GM18502 (cell line): ENCODE data around the gene DNAJC24.
"Not testable (repeated sequence)": the region's sequence is repeated elsewhere in the genome, so short reads cannot be mapped to it uniquely, and the experiment has no call there.

Experiments used
- ATAC-seq: cut with Tn5 transposase; IDR thresholded peaks from one replicate; pipeline ENCODE4 v1.9.1; 2021; ENCODE audit warnings: mild to moderate bottlenecking; ENCODE audit not compliant: unreplicated experiment, poor library complexity

DNAJC24 gene, protein sequence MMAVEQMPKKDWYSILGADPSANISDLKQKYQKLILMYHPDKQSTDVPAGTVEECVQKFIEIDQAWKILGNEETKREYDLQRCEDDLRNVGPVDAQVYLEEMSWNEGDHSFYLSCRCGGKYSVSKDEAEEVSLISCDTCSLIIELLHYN

DNA sequence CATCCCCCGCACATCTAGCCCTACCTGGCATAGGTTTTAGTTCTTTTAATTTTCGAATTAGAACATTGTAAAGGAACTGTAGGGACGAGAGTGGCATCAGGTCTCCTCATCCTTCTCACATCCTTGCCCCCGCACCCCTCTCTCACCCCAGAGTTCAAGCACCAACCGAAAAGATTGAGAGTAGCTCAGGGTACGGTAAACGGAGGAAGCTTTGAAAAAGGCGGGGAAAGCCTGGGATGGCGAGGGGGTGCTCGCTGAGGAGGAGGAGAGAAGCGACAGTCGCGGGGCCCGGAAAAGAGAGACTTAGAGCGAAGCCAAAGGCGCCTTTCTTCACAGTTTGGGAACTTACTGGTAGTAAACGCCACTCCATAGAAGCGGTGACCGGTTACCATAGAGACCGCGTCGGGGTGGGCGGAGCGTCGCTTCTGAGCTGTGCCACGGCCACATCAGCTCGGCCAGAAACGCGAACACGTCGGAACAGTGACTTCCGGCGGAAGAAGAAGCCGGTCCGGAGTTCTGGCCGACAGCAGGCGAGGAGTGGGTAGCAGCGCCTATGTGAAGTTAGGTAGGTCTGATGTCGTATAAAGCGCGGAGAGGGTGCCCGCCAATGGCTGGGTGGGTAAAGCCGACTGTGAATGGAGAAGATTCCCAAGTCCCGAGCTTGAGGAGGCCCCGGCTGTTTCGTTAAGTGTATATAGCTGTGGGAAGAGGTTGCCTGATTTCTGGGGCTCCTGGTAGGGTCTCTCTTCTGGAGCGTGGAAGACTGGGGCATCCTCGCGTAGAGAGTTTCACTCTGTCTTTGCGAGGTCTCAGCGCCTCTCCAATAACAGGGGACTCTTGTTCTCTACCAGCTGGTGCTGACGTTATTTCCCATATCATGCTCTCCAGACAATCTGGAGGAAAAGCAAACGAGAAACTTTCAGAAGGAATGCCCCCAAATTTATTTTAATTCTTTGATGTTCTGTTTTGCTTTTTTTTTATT, at the start of gene DNAJC24, which contains the start of gene DCDC1:
Gene DNAJC24 (plus strand): TSS at position 513 of the 982 bp plus-strand sequence. CDS start 889 bp downstream, outside the sequence.
Gene DCDC1 (minus strand): TSS at position 392 of the 982 bp plus-strand sequence. CDS start 41,459 bp downstream, outside the sequence.
- ATAC-seq = peak; percentile 99

DNA sequence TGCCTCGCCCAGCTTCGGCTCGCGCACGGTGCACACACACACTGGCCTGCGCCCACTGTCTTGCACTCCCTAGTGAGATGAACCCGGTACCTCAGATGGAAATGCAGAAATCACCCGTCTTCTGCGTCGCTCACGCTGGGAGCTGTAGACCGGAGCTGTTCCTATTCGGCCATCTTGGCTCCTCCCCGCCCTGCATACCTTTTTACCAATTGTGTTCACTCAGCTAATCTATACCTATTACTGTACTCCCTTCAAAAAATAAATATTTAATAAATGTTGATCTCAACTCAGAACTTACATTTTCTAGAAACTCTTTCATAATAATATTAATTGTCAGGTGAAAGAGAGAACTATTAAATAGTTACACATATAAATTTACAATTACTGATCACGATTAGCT, 48.2 kb upstream of the DNAJC24 start:
- ATAC-seq = not testable (repeated sequence)

DNA sequence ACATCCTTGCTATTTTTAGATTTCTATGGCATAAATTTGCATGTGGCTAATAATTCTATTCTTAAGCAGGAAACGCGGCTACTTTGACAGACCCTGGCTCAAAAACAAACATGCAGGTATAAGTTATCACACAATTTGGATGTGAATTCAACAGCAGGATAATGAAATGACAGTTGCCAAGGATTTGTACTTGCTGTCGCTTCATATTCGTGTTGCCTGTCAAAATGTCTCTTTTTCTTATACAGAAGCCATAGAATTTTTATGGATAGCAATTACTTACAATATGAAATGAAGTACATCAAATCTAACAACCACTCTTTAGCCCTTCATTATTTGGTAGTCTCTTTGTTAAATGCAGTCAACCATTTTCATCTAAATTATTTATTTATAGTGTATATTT, 46.5 kb upstream of the DNAJC24 start:
- ATAC-seq = no peak

DNA sequence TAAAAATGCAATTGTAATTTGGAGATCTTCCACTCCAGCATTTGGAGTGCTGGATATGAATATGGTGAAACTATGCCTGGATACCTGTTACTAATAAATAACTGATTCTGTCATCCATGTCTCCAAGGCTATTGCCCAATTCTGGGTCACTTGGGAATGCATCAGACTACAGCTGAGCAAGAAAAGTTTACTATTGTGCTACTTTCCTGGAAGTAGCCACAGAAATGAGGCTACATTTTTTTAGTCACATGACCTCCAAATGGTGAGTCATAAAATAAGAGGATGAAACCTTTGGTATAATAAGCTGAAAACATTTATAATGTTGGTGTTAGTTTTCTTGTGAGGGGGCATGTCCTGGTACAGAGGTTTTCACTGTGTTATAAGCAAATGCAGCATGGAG, 44.5 kb upstream of the DNAJC24 start:
- ATAC-seq = no peak

DNA sequence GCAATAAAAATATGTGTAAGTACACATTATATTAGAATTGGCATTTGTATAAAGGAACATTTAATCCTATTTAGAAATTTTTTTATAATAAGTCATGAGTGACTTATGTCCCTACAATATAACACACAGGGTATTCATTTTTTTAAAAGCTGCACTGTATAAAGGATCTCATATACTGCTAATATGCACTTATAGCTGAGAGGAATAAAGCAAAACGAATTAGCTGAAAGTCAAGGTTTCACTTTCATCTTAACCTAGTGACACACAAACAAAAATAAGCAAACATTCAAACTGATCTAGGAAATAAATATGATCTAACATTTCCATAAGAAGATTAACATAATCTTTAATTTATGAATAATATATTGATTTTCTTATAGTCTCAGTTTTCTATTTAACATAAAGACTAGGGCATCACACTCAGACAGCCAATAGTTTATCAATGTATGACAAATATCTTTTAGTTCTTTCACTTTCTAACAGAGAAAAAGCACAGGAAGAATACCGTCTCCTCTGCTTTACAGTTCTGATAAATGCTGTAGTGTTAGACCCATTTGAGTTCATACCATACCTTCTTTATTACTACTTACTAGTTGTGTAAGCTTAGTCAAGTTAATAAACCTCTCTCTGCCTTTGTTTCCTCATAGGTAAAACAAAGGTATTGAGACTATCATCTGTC, 43.1 kb upstream of the DNAJC24 start:
- ATAC-seq = peak; percentile 45

DNA sequence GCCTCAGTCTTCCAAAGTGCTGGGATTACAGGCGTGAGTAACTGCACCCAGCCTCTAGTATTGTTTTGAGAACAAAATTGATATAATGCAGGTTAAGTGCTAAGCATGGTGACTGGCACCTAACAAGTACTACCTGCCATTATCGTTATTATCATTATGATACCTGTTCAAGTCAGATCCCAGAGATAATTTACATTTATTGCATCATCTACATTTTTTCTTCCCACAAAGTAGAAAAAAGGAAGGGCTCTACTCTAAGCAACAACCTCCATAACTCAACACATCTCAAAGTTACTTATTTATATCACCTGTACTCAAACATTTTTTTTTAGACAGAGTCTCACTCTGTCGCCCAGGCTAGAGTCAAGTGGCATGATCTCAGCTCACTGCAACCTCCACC, 42.2 kb upstream of the DNAJC24 start:
- ATAC-seq = no peak

DNA sequence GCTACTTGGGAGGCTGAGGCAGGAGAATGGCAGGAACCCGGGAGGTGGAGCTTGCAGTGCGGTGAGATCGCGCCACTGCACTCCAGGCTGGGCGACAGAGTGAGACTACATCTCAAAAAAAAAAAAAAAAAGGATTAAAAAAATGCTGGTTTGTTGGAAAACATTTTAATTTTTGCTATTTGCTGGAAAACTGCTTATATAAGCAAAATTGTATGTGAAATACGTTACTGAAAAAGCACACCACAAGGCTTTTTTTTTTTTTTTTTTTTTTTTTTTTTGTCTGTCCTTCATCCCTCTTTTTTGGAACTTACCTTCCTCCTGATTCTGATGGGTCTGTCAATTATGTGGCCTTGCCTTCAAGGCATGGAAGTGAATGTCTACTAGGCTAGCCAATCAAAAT, 41.0 kb upstream of the DNAJC24 start:
- ATAC-seq = no peak

DNA sequence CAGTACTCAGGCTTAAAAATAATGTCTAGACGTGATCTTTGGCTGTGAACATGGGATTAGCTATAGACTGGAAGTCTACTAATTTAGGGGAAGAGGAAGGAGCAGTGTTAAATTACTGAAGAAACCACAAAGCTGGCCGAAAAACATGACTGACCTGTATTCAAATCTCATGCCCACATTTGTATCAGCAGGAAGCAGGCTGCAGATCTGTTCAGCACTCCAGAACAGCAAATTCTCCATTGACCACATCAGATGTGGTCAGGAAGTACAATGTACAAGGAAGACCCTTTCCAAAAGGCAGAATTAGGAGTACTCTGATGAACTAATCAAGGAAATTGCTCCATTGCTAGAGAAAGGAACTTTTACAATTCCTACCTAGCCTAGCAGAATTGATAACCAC, 31.9 kb upstream of the DNAJC24 start:
- no peak for ATAC-seq

DNA sequence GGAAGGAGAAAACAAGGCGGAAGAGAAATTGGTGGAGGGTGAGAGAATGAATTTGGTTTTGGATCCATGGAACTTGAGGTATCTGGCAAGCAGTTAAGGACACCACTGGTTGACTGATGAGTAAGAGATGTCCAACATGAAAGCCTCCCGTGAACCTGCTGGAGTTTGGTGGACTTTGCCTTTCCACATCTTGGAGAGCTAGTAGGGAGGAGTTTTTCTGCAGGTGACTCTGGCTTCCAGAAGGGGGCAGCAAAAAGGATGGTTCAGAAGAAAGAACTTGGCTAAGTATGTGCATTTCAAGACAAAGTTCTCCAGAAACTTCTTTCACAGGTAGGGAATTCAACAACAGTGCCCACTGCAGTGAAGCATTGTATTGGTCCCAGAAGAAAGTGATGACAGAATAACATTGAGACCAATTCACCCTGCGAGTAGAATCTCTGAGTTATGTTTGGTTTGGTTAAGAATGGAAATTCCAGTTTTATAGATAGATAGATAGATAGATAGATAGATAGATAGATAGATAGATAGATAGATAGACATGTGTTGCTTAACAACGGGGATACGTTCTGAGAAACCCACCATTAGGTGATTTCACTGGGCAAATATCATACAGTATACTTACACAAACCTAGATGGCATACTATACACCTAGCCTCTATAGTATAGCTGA, 28.6 kb upstream of the DNAJC24 start:
- no peak for ATAC-seq

DNA sequence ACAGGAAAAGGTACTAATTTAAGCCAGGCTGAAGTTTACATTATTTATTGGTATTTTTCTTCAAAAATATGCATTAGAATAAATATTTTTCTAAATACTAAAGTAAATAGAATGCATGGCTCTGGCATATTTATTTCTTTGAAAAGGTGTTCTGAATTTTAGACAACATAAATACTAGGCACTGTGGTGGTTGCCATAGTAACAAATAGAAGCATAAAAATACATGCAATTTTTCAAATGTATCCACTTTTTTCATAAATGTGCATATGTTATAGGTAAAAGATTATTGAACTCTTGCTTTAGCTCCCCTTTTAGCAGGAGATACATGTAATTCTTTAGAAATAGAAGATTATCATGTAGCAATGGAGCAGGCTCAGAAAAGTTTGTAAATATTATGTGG, 18.5 kb upstream of the DNAJC24 start:
- no peak for ATAC-seq

DNA sequence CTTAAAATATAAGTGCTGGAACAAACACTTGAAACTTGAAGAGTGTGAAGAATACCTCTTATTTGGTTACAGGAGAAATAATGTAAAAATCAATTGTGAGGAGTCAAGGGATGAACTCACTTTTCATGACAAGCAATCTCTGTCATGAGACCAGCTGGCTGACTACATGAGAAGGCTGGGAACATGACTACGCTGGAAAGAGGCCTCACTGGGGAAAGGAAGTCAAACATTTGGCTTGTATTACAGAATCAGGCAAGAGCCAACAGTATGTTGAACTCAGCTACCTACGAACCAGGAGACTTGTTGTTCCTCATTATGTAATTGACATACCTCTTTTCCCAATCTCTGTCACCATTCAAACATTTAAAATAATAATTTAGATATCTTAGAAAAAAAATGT, 14.5 kb upstream of the DNAJC24 start:
- no peak for ATAC-seq

DNA sequence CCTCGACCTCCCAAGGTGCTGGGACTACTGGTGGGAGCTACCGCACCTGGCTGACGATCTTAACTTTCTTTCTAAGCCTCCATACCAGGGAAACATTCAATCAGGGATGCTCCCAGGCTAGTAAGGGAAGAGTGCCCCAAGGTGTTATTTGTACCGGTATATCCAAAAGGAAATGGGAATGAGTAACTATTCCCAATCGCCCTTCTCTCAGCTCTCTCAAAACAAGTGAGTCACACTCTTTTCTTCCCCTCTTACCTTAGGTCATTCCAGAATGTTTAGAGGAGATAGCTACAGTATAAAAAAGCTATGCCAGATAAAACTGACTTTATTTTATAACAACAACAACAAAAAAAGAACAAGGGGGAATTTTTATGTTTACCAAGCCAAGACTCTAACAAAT, 13.8 kb upstream of the DNAJC24 start:
- ATAC-seq = no peak

DNA sequence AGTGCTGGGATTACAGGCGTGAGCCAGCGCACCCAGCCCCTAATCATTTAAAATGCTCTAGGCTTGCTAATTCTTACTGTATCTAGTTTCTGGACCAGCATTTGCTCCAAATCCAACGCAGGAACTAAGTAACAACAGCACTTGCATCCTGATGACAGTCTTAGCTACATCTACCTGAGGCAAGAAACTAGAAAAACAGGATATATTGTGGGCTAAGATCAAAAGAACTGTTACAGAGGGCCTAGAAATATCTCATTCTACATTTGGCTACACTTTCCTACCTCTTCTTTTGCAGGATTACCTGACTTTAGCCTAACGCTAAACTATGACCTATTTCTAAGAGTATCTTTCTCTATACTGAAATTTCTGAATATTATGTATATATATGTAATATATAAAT, 7.9 kb upstream of the DNAJC24 start:
- no peak for ATAC-seq

DNA sequence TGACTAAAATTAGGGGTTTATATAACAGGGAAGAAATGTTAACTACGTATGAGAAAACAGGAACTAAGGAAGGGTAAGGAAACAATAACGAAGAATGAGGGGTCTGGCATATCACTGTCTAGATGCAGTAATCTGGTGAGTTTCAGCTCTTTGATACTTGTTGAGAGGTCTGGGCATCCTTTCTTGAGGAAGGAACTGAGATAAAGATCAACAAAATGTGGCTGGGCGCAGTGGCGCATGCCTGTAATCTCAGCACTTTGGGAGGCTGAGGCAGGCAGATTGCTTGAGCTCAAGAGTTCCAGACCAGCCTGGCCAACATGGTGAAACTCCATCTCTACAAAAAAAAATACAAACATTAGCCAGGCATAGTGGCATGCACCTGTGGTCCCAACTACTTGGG, 2.9 kb upstream of the DNAJC24 start:
- no peak for ATAC-seq

DNA sequence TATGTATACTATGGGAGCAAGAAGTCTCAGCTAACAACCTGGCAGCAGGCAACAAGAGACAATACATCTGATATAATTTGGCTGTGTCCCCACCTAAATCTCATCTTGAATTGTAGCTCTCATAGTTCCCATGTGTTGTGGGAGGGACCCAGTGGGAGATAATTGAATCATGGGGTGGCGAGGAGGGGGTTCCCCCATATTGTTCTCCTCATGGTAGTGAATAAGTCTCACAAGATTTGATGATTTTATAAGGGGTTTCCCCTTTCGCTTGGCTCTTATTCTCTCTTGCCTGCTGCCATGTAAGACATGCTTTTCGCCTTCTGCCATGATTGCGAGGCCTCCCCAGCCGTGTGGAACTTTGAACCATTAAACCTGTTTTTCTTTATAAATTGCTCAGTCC, 6.2 kb downstream of the DNAJC24 start:
- ATAC-seq = no peak

DNA sequence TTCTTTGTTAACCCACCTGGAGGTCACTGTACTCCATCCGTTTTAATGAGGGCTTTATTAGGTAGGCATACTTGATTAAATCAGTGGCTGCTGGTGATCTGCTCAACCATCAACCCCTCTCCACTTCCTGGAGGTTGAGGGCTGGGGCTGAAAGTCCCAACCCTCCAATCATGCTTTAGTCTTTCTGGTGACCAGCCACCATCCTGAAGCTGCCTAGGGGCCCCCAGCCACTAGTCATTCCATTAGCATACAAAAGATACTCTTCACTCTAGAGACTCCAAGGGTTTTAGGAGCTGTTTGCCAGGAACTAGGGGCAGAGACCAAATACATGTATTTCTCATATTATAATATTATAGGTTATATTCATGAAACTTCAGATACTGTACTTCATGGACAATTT, 13.5 kb downstream of the DNAJC24 start:
- ATAC-seq = no peak

DNA sequence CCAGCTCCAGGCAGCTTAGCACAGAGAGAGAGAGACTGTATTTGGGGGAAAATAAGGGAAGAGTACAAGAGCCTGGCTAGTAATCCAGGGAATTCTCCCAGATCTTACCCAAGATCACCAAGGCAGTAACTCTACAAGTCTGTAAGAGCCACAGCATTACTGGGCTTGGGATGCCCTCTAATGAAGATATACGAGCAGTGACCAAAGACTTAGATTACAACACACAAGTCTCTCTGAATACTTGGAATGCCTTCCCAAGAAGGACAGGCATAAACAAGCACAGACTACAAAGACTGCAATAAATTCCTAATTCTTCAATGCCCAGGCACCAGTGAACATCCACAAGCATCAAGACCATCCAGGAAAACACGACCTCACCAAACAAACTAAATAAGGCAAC, 17.7 kb downstream of the DNAJC24 start:
- no peak for ATAC-seq

DNA sequence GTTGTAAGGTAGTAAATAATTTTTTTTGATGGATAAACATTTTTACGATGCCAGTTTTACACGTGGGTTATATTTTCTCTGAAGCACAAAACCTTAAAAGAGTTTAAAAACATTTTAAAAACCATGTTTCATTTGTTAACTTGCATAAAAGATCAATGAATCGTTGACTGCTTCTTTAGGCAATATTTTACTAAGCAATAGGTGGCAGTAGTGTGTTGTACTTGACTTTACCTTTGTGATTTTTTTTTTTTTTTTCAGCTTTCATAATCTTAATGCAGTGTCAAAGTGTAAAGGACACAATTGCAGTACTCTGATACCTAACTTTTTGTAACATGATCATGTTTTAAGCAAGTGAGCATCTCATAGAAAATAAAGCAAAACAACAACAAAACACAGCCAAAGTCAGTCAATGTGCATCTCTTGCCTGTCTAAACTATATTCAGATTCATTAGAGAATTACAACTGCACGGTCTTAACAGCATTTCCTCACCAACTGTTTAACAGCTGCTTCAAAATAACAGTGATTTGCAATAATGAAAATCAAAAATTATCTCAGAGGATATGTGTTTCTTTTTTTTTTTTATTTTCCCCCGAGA, 27.7 kb downstream of the DNAJC24 start:
- ATAC-seq = peak; percentile 58

DNA sequence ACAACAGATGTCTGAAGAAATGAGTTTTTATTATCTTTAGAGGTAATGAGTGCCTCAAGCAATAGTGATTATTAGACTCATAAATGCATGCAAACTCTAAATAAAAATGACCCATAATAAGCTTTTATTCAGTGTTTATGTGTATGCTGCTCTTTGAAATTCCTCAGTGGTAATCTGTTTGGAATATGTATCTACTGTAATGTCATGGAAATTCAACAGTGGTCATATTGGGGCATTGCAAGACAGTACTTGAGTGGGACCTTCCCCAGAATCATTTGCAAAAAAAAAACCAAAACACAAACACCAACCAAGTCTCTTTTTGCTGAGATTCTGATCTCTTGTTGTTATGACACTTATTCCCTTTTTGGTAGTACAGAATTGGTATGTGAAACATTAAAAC, 35.0 kb downstream of the DNAJC24 start:
- ATAC-seq = no peak

DNA sequence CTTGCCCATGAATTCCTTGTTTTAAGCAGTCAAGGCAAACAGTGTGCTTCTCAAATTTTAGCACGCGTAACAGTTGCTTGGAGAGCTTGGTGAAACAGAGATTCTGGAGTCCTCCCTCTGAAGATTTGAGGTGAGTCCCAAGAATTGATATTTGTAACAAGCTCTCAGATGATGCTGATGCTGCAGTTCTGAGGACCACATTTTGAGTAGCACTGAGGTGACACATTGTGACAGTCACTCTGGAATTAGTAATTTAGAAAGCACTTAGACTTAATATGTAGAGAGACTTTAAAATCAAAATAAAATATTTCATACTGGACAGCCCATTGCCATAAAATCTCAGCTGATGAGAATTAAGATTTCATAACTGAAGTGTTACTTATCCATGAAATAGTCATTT, 38.5 kb downstream of the DNAJC24 start:
- ATAC-seq = no peak
